Skeletal muscle satellite cell (primary cell): Measurements from ENCODE around the gene ROR1.
A peak's percentile ranks its signal among the peaks of the same experiment; 100 is the strongest.

Source experiments
- H3K27me3 ChIP-seq: 2 replicates; pipeline ENCODE4 v1.7.0; 2013; ENCODE audit warnings: low read length; ENCODE audit not compliant: control insufficient read depth, insufficient read depth
- H3K36me3 ChIP-seq: 2 replicates; pipeline ENCODE4 v1.7.0; 2013; ENCODE audit warnings: mild to moderate bottlenecking, control low read depth, low read length; ENCODE audit not compliant: insufficient read depth
- H3K4me1 ChIP-seq: 2 replicates; pipeline ENCODE4 v1.7.0; 2013; ENCODE audit warnings: low read length; ENCODE audit not compliant: control insufficient read depth, insufficient read depth
- H3K4me2 ChIP-seq: 2 replicates; pipeline ENCODE4 v1.7.0; 2013; ENCODE audit warnings: mild to moderate bottlenecking, low read length
- H3K4me3 ChIP-seq: 2 replicates; pipeline ENCODE4 v1.7.0; 2013; ENCODE audit warnings: low read length
- H3K9ac ChIP-seq: 2 replicates; pipeline ENCODE4 v1.7.0; 2013; ENCODE audit warnings: mild to moderate bottlenecking, low read depth, low read length, moderate library complexity
- H3K9me3 ChIP-seq: replicated peaks from 2 replicates; pipeline ENCODE4 v1.7.0; 2013; ENCODE audit warnings: mild to moderate bottlenecking, control low read depth, low read length

The ROR1 gene

GRCh38 chr1:63880958-63881576, 107.2 kb downstream of the ROR1 start:
- no peak overlapping the region for H3K4me3 ChIP-seq
- no peaks in the 10 kb centered on the region for H3K27me3 ChIP-seq
- no peaks in the 10 kb centered on the region for H3K9me3 ChIP-seq
- H3K4me2 ChIP-seq = no peak overlapping the region
- H3K36me3 ChIP-seq = no peaks in the 10 kb centered on the region
- no peak overlapping the region for H3K9ac ChIP-seq
- H3K4me1 ChIP-seq = peaks cover 34% of the 10 kb centered on the region

DNA sequence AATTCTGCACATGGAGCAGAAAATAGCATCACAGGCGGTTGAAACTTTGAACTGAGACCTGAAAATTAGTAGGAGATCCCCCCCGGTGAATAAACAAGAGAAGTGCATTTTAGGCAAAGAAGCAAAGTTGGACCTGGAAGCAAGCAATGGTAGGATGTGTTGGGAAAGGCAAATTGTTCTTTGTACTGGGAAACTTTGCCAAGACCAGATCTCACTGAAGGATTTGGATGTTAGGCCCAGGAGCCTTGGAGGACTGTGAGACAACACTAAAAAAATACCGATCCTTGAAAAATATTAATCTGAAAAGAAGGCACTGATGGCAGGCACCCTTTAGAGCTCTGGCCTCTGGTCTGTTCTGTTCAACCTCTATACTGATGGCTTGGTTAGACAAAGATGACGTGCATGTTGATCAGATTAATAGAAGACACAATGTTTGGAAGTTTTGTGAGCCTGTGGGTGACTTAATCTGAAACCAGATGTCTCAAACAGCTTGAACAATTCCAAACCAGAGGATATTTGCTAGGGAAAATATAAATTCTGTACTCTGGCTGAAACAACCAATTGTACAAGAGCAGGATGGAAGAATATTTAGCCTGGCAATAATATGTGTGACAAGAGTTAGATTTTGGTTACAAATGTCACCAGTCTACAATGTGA, 108.4 kb downstream of the ROR1 start:
- Histone ChIP-seq H3K4me3 (no peak overlapping the region), H3K27me3 (no peaks in the 10 kb centered on the region), H3K36me3 (no peaks in the 10 kb centered on the region), H3K4me1 (peaks cover 23% of the 10 kb centered on the region), H3K9me3 (no peaks in the 10 kb centered on the region), H3K4me2 (no peak overlapping the region), H3K9ac (no peak overlapping the region)

DNA sequence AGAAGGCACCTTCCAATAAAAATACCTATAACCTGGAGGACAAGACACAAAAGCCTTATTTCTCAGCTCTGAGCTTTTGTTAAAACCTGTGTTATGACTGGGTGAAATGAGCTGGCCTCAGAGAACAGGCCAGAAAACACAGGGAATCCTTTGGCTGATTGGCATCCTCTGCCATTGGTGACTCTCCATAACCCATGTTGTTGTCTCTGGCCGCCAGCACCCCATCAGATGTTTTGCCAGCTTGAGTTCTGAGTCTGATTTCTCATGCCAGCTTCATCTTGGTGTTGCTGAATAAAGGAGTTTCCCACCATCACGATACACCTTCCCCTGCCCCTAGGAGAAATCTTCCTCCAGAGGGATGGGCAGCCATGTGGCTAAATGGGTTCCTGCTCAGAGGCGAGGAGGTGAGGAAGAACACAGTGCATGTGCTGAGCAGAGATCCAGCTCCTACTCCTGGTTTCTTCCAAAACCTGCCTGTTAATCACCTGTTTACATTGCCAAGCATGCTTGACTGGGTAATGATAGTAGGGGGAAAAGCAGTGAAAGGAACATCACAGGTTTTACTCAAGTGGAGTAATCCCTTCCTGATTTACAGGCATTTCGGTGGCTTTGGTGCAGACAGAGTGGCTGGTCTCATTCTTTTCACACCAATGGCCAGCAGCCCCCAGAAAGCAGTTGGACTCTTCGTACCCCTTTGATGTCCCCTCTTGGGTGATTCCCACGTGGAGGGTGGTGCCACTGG, 109.8 kb downstream of the ROR1 start:
- H3K9me3 ChIP-seq = no peaks in the 10 kb centered on the region
- no peak overlapping the region for H3K4me3 ChIP-seq
- H3K27me3 ChIP-seq = no peaks in the 10 kb centered on the region
- no peak overlapping the region for H3K4me2 ChIP-seq
- peaks cover 8% of the 10 kb centered on the region for H3K4me1 ChIP-seq
- H3K9ac ChIP-seq = no peak overlapping the region
- H3K36me3 ChIP-seq = no peaks in the 10 kb centered on the region

GRCh38 chr1:63884486-63884885, 110.7 kb downstream of the ROR1 start:
- Histone ChIP-seq H3K9me3 (no peaks in the 10 kb centered on the region), H3K27me3 (no peaks in the 10 kb centered on the region), H3K4me2 (no peak overlapping the region), H3K36me3 (no peaks in the 10 kb centered on the region), H3K9ac (no peak overlapping the region), H3K4me3 (no peak overlapping the region), H3K4me1 (peaks cover 8% of the 10 kb centered on the region)

DNA sequence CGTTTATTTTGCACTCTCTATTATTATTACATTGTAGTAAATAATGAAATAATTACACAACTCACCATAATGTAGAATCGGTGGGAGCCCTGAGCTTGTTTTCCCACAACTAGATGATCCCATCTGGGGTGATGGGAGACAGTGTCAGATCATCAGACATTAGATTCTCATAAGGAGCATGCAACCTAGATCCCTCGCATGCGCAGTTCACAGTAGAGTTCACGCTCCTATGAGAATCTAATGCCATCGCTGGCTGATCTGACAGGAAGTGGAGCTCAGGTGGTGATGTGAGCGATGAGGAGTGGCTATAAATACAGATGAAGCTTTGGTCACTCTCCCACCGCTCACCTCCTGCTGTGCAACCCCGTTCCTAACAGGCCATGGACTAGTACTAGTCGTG, 112.1 kb downstream of the ROR1 start:
- Histone ChIP-seq H3K36me3 (no peaks in the 10 kb centered on the region), H3K9me3 (no peaks in the 10 kb centered on the region), H3K4me2 (no peak overlapping the region), H3K9ac (no peak overlapping the region), H3K27me3 (no peaks in the 10 kb centered on the region), H3K4me1 (peaks cover 8% of the 10 kb centered on the region), H3K4me3 (no peak overlapping the region)

GRCh38 chr1:63886340-63886739, 112.5 kb downstream of the ROR1 start:
- Histone ChIP-seq H3K4me2 (no peak overlapping the region), H3K27me3 (no peaks in the 10 kb centered on the region), H3K9ac (no peak overlapping the region), H3K36me3 (no peaks in the 10 kb centered on the region), H3K4me3 (no peak overlapping the region), H3K9me3 (no peaks in the 10 kb centered on the region), H3K4me1 (peaks cover 8% of the 10 kb centered on the region)

DNA sequence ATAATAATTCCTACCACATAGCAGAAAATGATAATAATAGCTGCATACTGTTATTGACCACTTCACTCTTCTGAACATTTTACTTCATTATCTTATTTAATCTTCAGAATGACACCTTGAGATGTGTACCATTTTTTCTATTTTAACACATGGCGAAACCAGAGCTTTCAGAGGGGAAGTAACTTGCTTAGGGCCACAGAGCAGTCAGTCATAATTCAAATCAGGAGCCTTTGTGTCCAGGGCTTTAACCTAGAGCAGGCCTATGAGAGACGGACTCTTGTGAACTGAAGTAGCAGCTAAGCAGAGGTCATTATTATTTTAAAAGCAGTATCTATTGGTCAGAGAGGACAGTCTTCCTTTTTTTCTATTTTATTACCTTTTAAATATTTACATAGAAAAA, 114.0 kb downstream of the ROR1 start:
- no peak overlapping the region for H3K9ac ChIP-seq
- H3K4me3 ChIP-seq = no peak overlapping the region
- no peak overlapping the region for H3K4me2 ChIP-seq
- no peaks in the 10 kb centered on the region for H3K36me3 ChIP-seq
- no peaks in the 10 kb centered on the region for H3K9me3 ChIP-seq
- H3K27me3 ChIP-seq = no peaks in the 10 kb centered on the region
- H3K4me1 ChIP-seq = peaks cover 12% of the 10 kb centered on the region

- no peaks in the 10 kb centered on the region for H3K36me3 ChIP-seq
- no peak overlapping the region for H3K9ac ChIP-seq
- no peaks in the 10 kb centered on the region for H3K9me3 ChIP-seq
- H3K4me2 ChIP-seq = no peak overlapping the region
- H3K4me3 ChIP-seq = no peak overlapping the region
- no peaks in the 10 kb centered on the region for H3K27me3 ChIP-seq
- peaks cover 22% of the 10 kb centered on the region for H3K4me1 ChIP-seq
These were observed 115.2 kb downstream of the ROR1 start for GRCh38 chr1:63888984-63889383.

- H3K4me1 ChIP-seq = peaks cover 28% of the 10 kb centered on the region
- H3K9ac ChIP-seq = no peak overlapping the region
- H3K4me2 ChIP-seq = no peak overlapping the region
- no peak overlapping the region for H3K4me3 ChIP-seq
- no peaks in the 10 kb centered on the region for H3K27me3 ChIP-seq
- H3K36me3 ChIP-seq = no peaks in the 10 kb centered on the region
- H3K9me3 ChIP-seq = no peaks in the 10 kb centered on the region
These were observed 116.7 kb downstream of the ROR1 start for GRCh38 chr1:63890468-63890867.

DNA sequence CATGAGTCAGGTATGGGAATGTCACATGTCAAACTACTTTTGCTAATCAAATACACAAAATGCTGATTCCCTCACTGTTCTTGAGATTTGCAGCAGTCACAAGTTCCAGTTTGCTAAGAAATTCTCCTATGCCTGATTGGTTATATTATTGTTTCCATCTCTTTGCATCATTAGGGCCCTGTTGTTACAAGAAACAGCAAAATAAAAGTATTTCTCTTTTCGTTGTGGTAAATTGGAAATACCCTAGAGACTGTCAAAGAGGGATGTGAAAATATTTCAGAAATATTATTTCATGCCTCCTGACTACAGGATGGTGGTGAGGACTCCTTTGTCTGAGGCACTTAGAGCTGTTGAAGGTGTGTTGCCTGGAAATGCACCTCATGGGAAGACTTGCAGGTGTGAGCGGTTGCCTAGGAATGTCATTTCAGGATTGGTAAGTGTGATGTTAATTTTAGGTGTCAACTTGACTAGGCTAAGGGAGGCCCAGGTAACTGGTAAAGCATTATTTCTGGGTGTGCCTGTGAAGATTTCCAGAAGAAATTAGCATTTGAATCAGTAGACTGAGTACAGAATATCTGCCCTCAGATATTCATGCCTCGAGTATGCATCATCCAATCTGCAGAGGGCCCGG, 117.4 kb downstream of the ROR1 start:
- Histone ChIP-seq H3K36me3 (no peaks in the 10 kb centered on the region), H3K27me3 (no peaks in the 10 kb centered on the region), H3K9me3 (no peaks in the 10 kb centered on the region), H3K9ac (no peak overlapping the region), H3K4me3 (no peak overlapping the region), H3K4me1 (peaks cover 28% of the 10 kb centered on the region), H3K4me2 (no peak overlapping the region)

DNA sequence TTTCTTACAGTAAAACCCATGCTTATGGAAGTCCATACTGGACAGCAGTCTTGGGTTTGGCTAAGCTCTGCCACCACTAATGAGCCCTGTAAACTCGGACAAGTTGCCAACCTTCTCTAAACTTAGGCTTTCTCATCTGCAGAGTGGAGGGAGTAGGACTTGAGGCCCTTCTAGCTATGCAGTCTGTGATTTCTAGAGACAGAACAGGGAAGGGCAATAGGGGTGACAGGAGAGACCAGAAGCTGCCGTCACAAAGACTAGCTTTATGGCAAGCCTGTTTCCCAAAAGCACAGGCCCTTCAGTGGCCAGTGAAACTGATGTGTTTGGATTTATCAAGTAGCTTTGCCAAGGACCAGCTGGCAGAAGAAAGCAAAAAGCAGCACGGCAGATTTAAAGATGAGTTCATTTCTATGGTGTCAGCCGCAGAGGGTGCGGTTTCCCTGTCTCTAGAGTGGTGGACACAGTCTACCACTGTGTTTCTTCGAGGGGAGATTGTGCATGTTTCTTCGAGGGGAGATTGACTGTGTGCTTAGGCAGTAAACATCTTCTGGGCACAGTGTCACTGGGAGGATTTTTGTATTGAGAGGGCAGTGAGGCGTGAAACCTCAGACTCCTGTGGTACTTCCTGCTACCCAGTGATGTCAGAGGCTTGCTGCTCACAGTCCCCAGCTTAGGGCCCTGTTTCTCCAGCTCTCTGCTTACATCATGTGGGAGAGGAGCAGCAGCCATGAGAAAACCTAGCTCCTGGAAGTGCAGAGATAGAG, 119.0 kb downstream of the ROR1 start:
- H3K36me3 ChIP-seq = no peaks in the 10 kb centered on the region
- H3K9me3 ChIP-seq = no peaks in the 10 kb centered on the region
- peak overlapping the region; percentile 37 for H3K9ac ChIP-seq
- peak overlapping the region; percentile 71 for H3K4me2 ChIP-seq
- no peaks in the 10 kb centered on the region for H3K27me3 ChIP-seq
- H3K4me3 ChIP-seq = peak overlapping the region; percentile 18
- peaks cover 28% of the 10 kb centered on the region for H3K4me1 ChIP-seq
